Stimulated activated CD4-positive, alpha-beta T cell treated with anti-CD3 and anti-CD28 coated beads, Interleukin-12 subunit alpha, Interleukin-12 subunit beta, amount 100 ng/mL, for 48 hours (primary cell): ENCODE measurements around the gene TANGO2.

Source experiments
- DNase-seq, 3 donors: peaks; one replicate each; pipeline ENCODE4 v3.0.0-alpha.2; 2020; ENCODE audit warnings: low read depth in 2 of 3, low spot score in 1 of 3

The TANGO2 gene

GRCh38 chr22:20083157-20083890 is 62.4 kb downstream of the TANGO2 start:
- no peak for DNase-seq

GRCh38 chr22:20083891-20084546 is 63.1 kb downstream of the TANGO2 start:
- no peak for DNase-seq

- no peak for DNase-seq
These were observed 63.9 kb downstream of the TANGO2 start for GRCh38 chr22:20084547-20085413.

GRCh38 chr22:20085651-20086050 is 64.7 kb downstream of the TANGO2 start:
- no peak for DNase-seq

GRCh38 chr22:20086101-20086599 is 65.2 kb downstream of the TANGO2 start:
- no peak for DNase-seq

GRCh38 chr22:20086763-20087162 is 65.9 kb downstream of the TANGO2 start:
- no peak for DNase-seq

GRCh38 chr22:20087319-20088262 is 66.7 kb downstream of the TANGO2 start:
- DNase-seq = no peak

GRCh38 chr22:20088263-20088648 is 67.3 kb downstream of the TANGO2 start:
- no peak for DNase-seq

GRCh38 chr22:20089226-20089976 is 68.5 kb downstream of the TANGO2 start:
- DNase-seq = no peak

- DNase-seq = no peak
These were observed 69.2 kb downstream of the TANGO2 start for GRCh38 chr22:20089977-20090729.

GRCh38 chr22:20090730-20091240 is 69.9 kb downstream of the TANGO2 start:
- no peak for DNase-seq

GRCh38 chr22:20091690-20092476 is 71.0 kb downstream of the TANGO2 start:
- no peak for DNase-seq

GRCh38 chr22:20092477-20092854 is 71.6 kb downstream of the TANGO2 start:
- DNase-seq = no peak

GRCh38 chr22:20093418-20094196 is 72.7 kb downstream of the TANGO2 start:
- DNase-seq = no peak

- no peak for DNase-seq
These were observed 73.4 kb downstream of the TANGO2 start for GRCh38 chr22:20094197-20094807.

- no peak for DNase-seq
These were observed 74.6 kb downstream of the TANGO2 start for GRCh38 chr22:20095521-20095920.
